Measurements from ENCODE around the gene LRP10. TPM values are rescaled to one million over a fixed set of nuclear protein-coding genes. Genes with fewer than 3 reads are reported as not detected.

LRP10 gene
- total RNA-seq, 1 experiment from 2014 or later: 12.2 TPM

DNA sequence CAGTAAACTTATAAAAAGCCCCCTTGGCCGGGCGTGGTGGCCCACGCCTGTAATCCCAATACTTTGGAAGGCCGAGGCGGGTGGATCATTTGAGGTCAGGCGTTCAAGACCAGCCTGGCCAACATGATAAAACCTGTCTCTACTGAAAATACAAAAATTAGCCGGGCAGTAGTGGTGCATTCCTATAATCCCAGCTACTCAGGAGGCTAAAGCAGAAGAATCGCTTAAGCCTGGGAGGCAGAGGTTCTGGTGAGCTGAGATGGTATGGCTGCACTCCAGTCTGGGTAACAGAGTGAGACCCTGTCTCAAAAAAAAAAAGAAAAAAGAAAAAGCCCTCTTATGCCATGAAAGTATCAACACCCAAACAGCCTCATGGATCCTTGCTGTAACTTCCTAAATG is 54.0 kb downstream of the LRP10 start:
- DNase-seq: no peak
- no peak overlapping the region for H3K27ac ChIP-seq
- H3K9me3 ChIP-seq (replicated peaks): no peaks in the 10 kb centered on the region
- H3K27me3 ChIP-seq: no peaks in the 10 kb centered on the region
- H3K4me1 ChIP-seq: no peaks in the 10 kb centered on the region; the same call in 1 of the 2 replicates
- peaks cover 35% of the 10 kb centered on the region for H3K36me3 ChIP-seq
- H3K4me3 ChIP-seq: no peak overlapping the region

DNA sequence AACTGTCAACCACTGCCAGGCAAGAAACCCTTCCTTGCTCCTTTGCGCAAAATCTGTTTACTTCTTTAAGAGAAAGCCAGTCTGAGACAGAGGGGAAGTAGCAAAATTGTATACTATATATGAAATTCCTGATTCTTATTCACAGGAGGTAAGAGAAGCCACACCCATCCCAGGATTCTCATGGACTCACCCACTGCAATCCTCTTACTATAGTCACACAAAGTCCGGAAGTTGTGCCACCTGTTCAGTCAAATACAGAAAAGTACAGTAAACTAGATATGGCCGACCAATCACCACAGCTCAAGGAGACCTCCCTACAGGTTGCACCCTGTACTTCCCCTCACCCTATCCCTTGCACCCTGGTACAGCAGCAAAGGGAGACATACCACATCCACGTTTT is 54.8 kb downstream of the LRP10 start:
- Histone ChIP-seq H3K9me3 (replicated peaks) (no peaks in the 10 kb centered on the region), H3K36me3 (peaks cover 33% of the 10 kb centered on the region), H3K4me1 (no peaks in the 10 kb centered on the region; the same call in 1 of the 2 replicates), H3K4me3 (no peak overlapping the region), H3K27me3 (no peaks in the 10 kb centered on the region), H3K27ac (no peak overlapping the region)
- no peak for DNase-seq

DNA sequence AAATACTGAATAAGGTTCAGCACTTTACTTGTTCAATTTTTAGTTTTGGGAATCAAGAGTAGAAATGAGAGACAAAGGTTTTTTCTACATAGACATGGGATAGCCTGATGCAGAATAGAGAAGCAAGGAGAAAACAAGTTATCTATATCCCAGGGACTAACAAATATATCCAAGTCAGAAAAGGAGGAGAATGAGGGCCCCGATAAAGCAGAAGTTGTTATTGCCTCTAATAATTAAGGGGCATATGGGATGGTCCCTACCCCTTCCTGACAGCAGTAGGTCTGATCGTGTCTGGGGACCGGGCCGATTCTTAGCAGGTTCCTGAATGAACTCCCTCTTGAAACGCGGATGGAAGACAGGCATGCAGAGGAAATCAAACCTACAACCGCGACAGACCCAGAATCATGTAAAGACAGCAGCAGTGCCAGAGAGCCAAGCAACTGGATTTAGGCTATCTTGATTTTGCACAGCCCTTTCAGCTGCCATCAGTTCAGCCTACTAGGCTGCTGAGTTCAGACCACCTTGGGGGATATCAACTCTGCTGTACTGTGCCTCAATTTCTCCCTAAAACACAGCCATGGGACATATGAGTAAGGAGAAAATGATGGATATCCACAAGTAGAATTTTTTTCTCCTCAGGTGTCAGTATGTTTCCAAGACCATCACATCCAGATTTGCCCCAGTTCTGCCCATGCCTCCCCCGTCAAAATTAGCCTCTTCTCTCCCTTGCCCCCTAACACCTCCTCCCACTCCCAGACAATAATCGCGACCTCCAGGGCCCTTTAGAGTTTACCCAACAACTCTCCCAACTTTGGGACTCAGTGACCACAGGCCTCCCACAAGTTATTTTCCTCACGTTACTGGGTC is 56.9 kb downstream of the LRP10 start:
- peaks cover 16% of the 10 kb centered on the region for H3K36me3 ChIP-seq
- H3K4me1 ChIP-seq: no peaks in the 10 kb centered on the region; the same call in 1 of the 2 replicates
- H3K27ac ChIP-seq: peak overlapping the region; percentile 73
- H3K9me3 ChIP-seq (replicated peaks): no peaks in the 10 kb centered on the region
- peak in 1 of 2 experiments; percentile 23 for DNase-seq
- H3K27me3 ChIP-seq: no peaks in the 10 kb centered on the region
- peak overlapping the region; percentile 82 for H3K4me3 ChIP-seq

DNA sequence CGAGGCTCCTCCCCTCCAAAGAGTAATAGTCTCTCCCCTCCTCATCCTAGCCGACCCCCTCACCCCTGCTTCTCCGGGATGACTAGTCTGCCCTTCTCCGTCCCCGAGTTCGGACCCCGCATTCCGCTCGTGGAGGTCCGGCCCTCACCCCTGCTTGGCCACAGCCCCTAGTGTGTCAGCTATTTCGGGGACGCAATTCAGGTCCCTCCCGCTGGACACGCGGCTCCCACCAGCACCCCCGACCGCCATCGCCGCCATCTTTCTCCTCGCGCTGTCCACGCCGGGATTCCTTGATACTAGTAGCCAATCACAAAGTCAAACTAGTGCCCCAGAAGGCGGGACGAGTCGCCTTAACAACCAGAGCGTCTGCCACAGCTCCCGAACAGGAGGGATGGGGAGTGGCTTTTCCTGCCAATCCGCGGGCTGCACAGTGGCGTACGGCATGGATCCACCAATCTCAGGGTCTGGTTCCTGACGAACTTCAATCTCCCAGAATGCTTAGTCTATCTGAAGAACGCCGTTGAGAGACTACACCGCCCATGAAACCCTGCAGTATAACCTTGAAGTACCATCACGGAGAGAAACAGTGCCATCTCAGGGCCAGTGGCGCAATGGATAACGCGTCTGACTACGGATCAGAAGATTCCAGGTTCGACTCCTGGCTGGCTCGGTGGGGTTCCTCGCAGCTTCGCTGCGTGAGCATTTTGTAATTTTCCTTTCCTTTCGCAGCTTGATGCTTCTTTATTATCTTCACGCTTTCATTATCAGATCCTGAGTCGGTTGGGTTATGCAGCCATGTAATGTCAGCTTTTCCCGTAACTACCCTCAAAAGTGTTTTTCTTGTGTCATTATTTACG is 57.8 kb downstream of the LRP10 start, which contains the start of gene PRMT5:
Gene PRMT5 (minus strand): TSS at position 273 of the 857 bp plus-strand sequence. CDS start 15 bp downstream, at position 258.
- H3K27ac ChIP-seq: peak within 1 kb of the TSS; percentile 73
- no peaks in the 10 kb centered on the region for H3K27me3 ChIP-seq

DNA sequence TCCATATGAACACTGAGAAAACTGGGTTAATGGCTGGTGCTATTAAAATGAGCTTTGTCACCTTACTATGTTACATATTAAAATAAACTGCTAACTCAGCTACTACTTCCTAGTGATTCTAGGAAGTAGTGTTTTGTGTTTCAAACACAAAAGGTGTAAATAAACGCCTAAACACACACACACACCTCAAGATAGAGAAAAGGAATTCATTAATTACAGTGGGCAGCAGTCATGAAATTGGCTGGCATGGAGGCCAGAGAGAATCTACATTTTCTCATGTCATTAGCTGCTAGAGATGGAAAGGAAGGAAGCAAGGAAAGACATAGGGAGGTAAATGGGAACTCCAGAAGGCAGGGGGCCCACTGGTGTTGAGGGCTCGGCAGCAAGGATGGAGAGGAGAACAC is 58.4 kb downstream of the LRP10 start:
- Histone ChIP-seq H3K27ac (peak overlapping the region; percentile 10; the same call in 1 of the 2 replicates), H3K4me1 (no peaks in the 10 kb centered on the region; the same call in 1 of the 2 replicates), H3K36me3 (peaks cover 3% of the 10 kb centered on the region), H3K27me3 (no peaks in the 10 kb centered on the region), H3K4me3 (peak overlapping the region; percentile 82), H3K9me3 (replicated peaks) (no peaks in the 10 kb centered on the region)
- DNase-seq: no peak

More for the DNA sequence above, 57.8 kb downstream of the LRP10 start, which contains the start of gene PRMT5:
- peak within 1 kb of the TSS; percentile 82 for H3K4me3 ChIP-seq
- peak; percentile 99 to 100 for DNase-seq
- no peaks in the 10 kb centered on the region for H3K9me3 ChIP-seq (replicated peaks)
- H3K4me1 ChIP-seq: no peaks in the 10 kb centered on the region; the same call in 1 of the 2 replicates
- H3K36me3 ChIP-seq: peaks cover 9% of the 10 kb centered on the region

Other genes starting within 250 kb of the LRP10 start
- gene OR6J1, start 227.4 kb upstream of the LRP10 start, total RNA-seq (2014; rRNA removed; shearing (Covaris generic)): not detected in 2 replicates
- 134 and 145 TPM in 2 replicates for gene OXA1L, start 105.1 kb upstream of the LRP10 start, total RNA-seq (2014; rRNA removed; shearing (Covaris generic))
- gene SLC7A7, start 56.3 kb upstream of the LRP10 start, total RNA-seq (2014; rRNA removed; shearing (Covaris generic)): 46.2 and 47.8 TPM in 2 replicates
- 65.1 and 95.5 TPM in 2 replicates for gene MRPL52, start 41.9 kb upstream of the LRP10 start, total RNA-seq (2014; rRNA removed; shearing (Covaris generic))
- 96.7 and 98.7 TPM in 2 replicates for gene MMP14, start 35.2 kb upstream of the LRP10 start, total RNA-seq (2014; rRNA removed; shearing (Covaris generic))
- not detected in 2 replicates for gene REM2, start 11.5 kb downstream of the LRP10 start, total RNA-seq (2014; rRNA removed; shearing (Covaris generic))
- 83.8 and 92.9 TPM in 2 replicates for gene RBM23, start 47.4 kb downstream of the LRP10 start, total RNA-seq (2014; rRNA removed; shearing (Covaris generic))
- gene PRMT5, start 57.6 kb downstream of the LRP10 start, total RNA-seq (2014; rRNA removed; shearing (Covaris generic)): 104 and 113 TPM in 2 replicates
- 42.9 and 44.5 TPM in 2 replicates for gene HAUS4, start 85.3 kb downstream of the LRP10 start, total RNA-seq (2014; rRNA removed; shearing (Covaris generic))
- 41.1 and 47.3 TPM in 2 replicates for gene AJUBA, start 110.8 kb downstream of the LRP10 start, total RNA-seq (2014; rRNA removed; shearing (Covaris generic))
- gene C14orf93, start 138.4 kb downstream of the LRP10 start, total RNA-seq (2014; rRNA removed; shearing (Covaris generic)): 11.9 and 13.5 TPM in 2 replicates
- 224 and 242 TPM in 2 replicates for gene PSMB5, start 163.2 kb downstream of the LRP10 start, total RNA-seq (2014; rRNA removed; shearing (Covaris generic))
- not detected in 2 replicates for gene PSMB11, start 170.5 kb downstream of the LRP10 start, total RNA-seq (2014; rRNA removed; shearing (Covaris generic))
- 8.3 and 9.6 TPM in 2 replicates for gene CDH24, start 185.8 kb downstream of the LRP10 start, total RNA-seq (2014; rRNA removed; shearing (Covaris generic))
- gene ACIN1, start 223.4 kb downstream of the LRP10 start, total RNA-seq (2014; rRNA removed; shearing (Covaris generic)): 143 and 164 TPM in 2 replicates
- 43.6 and 46.0 TPM in 2 replicates for gene C14orf119, start 223.8 kb downstream of the LRP10 start, total RNA-seq (2014; rRNA removed; shearing (Covaris generic))
- not detected in 2 replicates for gene CIROP, start 233.2 kb downstream of the LRP10 start, total RNA-seq (2014; rRNA removed; shearing (Covaris generic))
- gene CEBPE, start 247.5 kb downstream of the LRP10 start, total RNA-seq (2014; rRNA removed; shearing (Covaris generic)): not detected in 2 replicates

Data from SJCRH30 (cell line).